Fibroblast of the aortic adventitia (primary cell): ENCODE data around the gene NKX3-2. TPM values are rescaled to one million over a fixed set of nuclear protein-coding genes. Genes with fewer than 3 reads are reported as not detected.

Experiments
- total RNA-seq: library from RNA; depleted of rRNA; stranded (reverse); fragments of >200 nt; gene quantifications from 2 replicates; pipeline ENCODE4 v1.2.3, GENCODE V29; 2012; ENCODE audit warnings: low replicate concordance

NKX3-2 gene
- total RNA-seq, 1 donor: 0.18 TPM

Other genes starting within 250 kb of the NKX3-2 start
- gene RAB28, start 60.2 kb downstream of the NKX3-2 start, total RNA-seq: 3.7 and 16.7 TPM in 2 replicates
- gene BOD1L1, start 83.2 kb upstream of the NKX3-2 start, total RNA-seq: 38.0 and 41.5 TPM in 2 replicates